Measurements from ENCODE around the gene FBN3.
A peak's percentile ranks its signal among the peaks of the same experiment; 100 is the strongest.

Gene FBN3

GRCh38 chr19:8126008-8126407 lies 23.4 kb downstream of the FBN3 start (continued):
- TF ChIP-seq ZNF292 (tag by site-specific recombination; IDR thresholded peaks at IDR 0.05; ENCODE audit: borderline replicate concordance, low read depth) (no peak), ZFP69B (tag by site-specific recombination; IDR thresholded peaks at IDR 0.05) (no peak), ZNF571 (tag by site-specific recombination; IDR thresholded peaks at IDR 0.05) (no peak)

- ChIA-PET POLR2A (no interaction called here), CTCF (no interaction called here)
- H3K4me1 ChIP-seq (ENCODE audit: control insufficient read depth, insufficient read depth, low read length): peaks cover 2% of the 10 kb centered on the region; the same call in 1 of the 2 replicates
- no peaks in the 10 kb centered on the region for H3K9me3 ChIP-seq (ENCODE audit: control insufficient read depth, insufficient read depth, low read depth, low read length)
- H3K4me3 ChIP-seq (ENCODE audit: low read depth, low read length): no peak overlapping the region
- H3K36me3 ChIP-seq (ENCODE audit: control insufficient read depth in 2 of 2, insufficient read depth in 1 of 2, low read length in 2 of 2): peaks cover 0 to 2% of the 10 kb centered on the region in 2 experiments; a peak in 1 of 3 replicates
- H3K27ac ChIP-seq (ENCODE audit: extremely low read depth, low read depth, low read length): no peak overlapping the region
- TF ChIP-seq YY2 (tag by site-specific recombination; IDR thresholded peaks at IDR 0.05) (no peak), ZNF843 (tag by site-specific recombination; IDR thresholded peaks at IDR 0.05) (no peak), ZNF26 (tag by site-specific recombination; IDR thresholded peaks at IDR 0.05) (no peak), ZNF776 (tag by site-specific recombination; IDR thresholded peaks at IDR 0.05; ENCODE audit: borderline replicate concordance) (no peak), ZNF561 (tag by site-specific recombination; IDR thresholded peaks at IDR 0.05; ENCODE audit: borderline replicate concordance) (no peak)
Observed at GRCh38 chr19:8123683-8124082, 25.7 kb downstream of the FBN3 start.

GRCh38 chr19:8120636-8121480 lies 28.5 kb downstream of the FBN3 start:
- TF ChIP-seq ZSCAN16 (tag by site-specific recombination; IDR thresholded peaks at IDR 0.05) (no peak), ZBTB20 (tag by site-specific recombination; IDR thresholded peaks at IDR 0.05) (no peak), ZNF660 (tag by site-specific recombination; IDR thresholded peaks at IDR 0.05) (no peak), ZNF776 (tag by site-specific recombination; IDR thresholded peaks at IDR 0.05; ENCODE audit: borderline replicate concordance) (no peak), ZNF18 (tag by site-specific recombination; IDR thresholded peaks at IDR 0.05) (no peak), ZNF560 (tag by site-specific recombination; IDR thresholded peaks at IDR 0.05; ENCODE audit: borderline replicate concordance) (no peak), IKZF3 (tag by site-specific recombination; IDR thresholded peaks at IDR 0.05) (no peak), ZIC2 (tag by site-specific recombination; IDR thresholded peaks at IDR 0.05) (0 out of 2 replicates have a peak, but pooled peaks have one; percentile 14)
- Histone ChIP-seq H3K4me3 (ENCODE audit: low read depth, low read length) (no peak overlapping the region), H3K9me3 (ENCODE audit: control insufficient read depth, insufficient read depth, low read depth, low read length) (no peaks in the 10 kb centered on the region), H3K27ac (ENCODE audit: extremely low read depth, low read depth, low read length) (no peak overlapping the region), H3K36me3 (ENCODE audit: control insufficient read depth in 2 of 2, insufficient read depth in 1 of 2, low read length in 2 of 2) (no peaks in the 10 kb centered on the region), H3K4me1 (ENCODE audit: control insufficient read depth, insufficient read depth, low read length) (no peaks in the 10 kb centered on the region)
- ChIA-PET POLR2A (no interaction called here), CTCF (no interaction called here)

- no peaks in the 10 kb centered on the region for H3K9me3 ChIP-seq (ENCODE audit: control insufficient read depth, insufficient read depth, low read depth, low read length)
- H3K36me3 ChIP-seq (ENCODE audit: control insufficient read depth in 2 of 2, insufficient read depth in 1 of 2, low read length in 2 of 2): no peaks in the 10 kb centered on the region
- TF ChIP-seq ZNF157 (tag by site-specific recombination; IDR thresholded peaks at IDR 0.05) (0 out of 2 replicates have a peak, but pooled peaks have one; percentile 22), EGR2 (tag by site-specific recombination; IDR thresholded peaks at IDR 0.05; ENCODE audit: low read depth) (peak; percentile 99), ZBTB6 (tag by site-specific recombination; IDR thresholded peaks at IDR 0.05) (no peak), IKZF3 (tag by site-specific recombination; IDR thresholded peaks at IDR 0.05) (no peak), ZFHX2 (tag by site-specific recombination; conservative IDR thresholded peaks at IDR 0.05) (peak; percentile 99), ZSCAN4 (tag by site-specific recombination; IDR thresholded peaks at IDR 0.05) (peak; percentile 83; the same call in 1 of the 2 replicates)
- no peak overlapping the region for H3K4me3 ChIP-seq (ENCODE audit: low read depth, low read length)
- ChIA-PET POLR2A (no interaction called here), CTCF (no interaction called here)
- no peaks in the 10 kb centered on the region for H3K4me1 ChIP-seq (ENCODE audit: control insufficient read depth, insufficient read depth, low read length)
- H3K27ac ChIP-seq (ENCODE audit: extremely low read depth, low read depth, low read length): no peak overlapping the region
Observed at GRCh38 chr19:8117991-8118390, 31.4 kb downstream of the FBN3 start.

Measured in HEK293 (cell line).